ENCODE data around the gene LCN9. TPM values are rescaled to one million over a fixed set of nuclear protein-coding genes. Genes with fewer than 3 reads are reported as not detected.

The LCN9 gene
- total and polyA plus RNA-seq, 7 experiments from 2014 or later = not detected

DNA sequence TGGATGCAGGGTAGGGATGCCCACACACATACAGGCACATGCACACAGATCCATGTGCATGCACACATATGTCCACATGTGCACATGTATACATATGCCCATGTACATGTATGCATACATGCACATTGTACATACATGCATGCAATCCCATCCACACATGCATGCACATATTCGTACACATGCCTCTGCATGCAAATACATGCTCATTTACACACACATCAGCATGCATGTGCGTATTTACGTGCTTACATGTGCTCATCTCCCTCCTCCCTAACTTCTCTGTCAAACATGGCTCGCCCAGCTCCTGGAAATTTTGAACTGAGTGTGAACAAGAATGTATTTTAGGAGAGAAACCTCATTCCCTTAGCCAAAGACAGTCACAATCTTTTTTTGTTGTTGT, 45.1 kb downstream of the LCN9 start:
- H3K9me3 Mint-ChIP-seq = no peaks in the 10 kb centered on the region
- Histone ChIP-seq H3K27me3 (ENCODE audit: control insufficient read depth in 2 of 2, insufficient read depth in 2 of 2, low read length in 2 of 2) (no peaks in the 10 kb centered on the region), H3K4me1 (ENCODE audit: control insufficient read depth in 2 of 2, insufficient read depth in 2 of 2, low read length in 2 of 2) (no peaks in the 10 kb centered on the region), H3K4me3 (ENCODE audit: low read length) (no peak overlapping the region), H3K36me3 (ENCODE audit: control insufficient read depth in 2 of 3, insufficient read depth in 3 of 3, low read length in 3 of 3) (no peaks in the 10 kb centered on the region), H3K27ac (ENCODE audit: low read depth, low read length) (no peak overlapping the region), H3K9me3 (ENCODE audit: control insufficient read depth in 2 of 3, low read length in 3 of 3) (no peaks in the 10 kb centered on the region)
- ATAC-seq = no peak
- peaks cover 0 to 31% (median 6%) of the 10 kb centered on the region in 5 donors for H3K27me3 Mint-ChIP-seq
- H3K4me1 Mint-ChIP-seq = no peaks in the 10 kb centered on the region
- no peak overlapping the region for H3K27ac Mint-ChIP-seq
- DNase-seq = no peak
- CTCF ChIA-PET = no interaction called here
- POLR2A ChIA-PET = no interaction called here
- H3K4me3 Mint-ChIP-seq = no peak overlapping the region
- H3K36me3 Mint-ChIP-seq = no peaks in the 10 kb centered on the region
- intact Hi-C loops (cut with micrococcal nuclease) = no loop called here

DNA sequence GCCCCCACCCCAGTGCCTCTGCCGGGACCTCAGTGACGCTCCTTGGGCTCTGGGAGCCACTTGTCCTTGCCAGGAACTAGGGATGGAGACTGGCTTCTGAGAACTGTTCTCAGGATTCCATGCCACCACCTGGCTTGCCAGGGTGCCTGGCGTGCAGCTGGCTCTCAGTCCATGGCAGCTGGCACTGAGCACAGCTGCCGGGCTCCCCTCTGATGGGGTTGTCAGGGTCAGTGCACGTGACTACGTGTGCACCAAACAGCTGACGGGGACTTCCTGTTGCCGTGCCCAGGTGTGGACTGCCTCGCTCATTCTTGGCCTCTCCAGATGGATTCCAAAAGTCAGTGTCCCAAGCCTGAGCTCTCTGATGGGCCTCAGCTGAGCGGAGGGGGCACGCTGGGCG, 48.3 kb downstream of the LCN9 start:
- Mint-ChIP-seq H3K9me3 (no peaks in the 10 kb centered on the region), H3K4me3 (no peak overlapping the region), H3K27me3 (peaks cover 11 to 30% (median 18%) of the 10 kb centered on the region in 5 donors), H3K4me1 (peaks cover 0 to 6% (median 4%) of the 10 kb centered on the region in 7 donors), H3K36me3 (no peaks in the 10 kb centered on the region), H3K27ac (no peak overlapping the region)
- CTCF ChIA-PET = no interaction called here
- Histone ChIP-seq H3K4me3 (ENCODE audit: low read length) (no peak overlapping the region), H3K4me1 (ENCODE audit: control insufficient read depth in 2 of 2, insufficient read depth in 2 of 2, low read length in 2 of 2) (no peaks in the 10 kb centered on the region), H3K27me3 (ENCODE audit: control insufficient read depth in 2 of 2, insufficient read depth in 2 of 2, low read length in 2 of 2) (no peaks in the 10 kb centered on the region), H3K36me3 (ENCODE audit: control insufficient read depth in 2 of 3, insufficient read depth in 3 of 3, low read length in 3 of 3) (no peaks in the 10 kb centered on the region), H3K9me3 (ENCODE audit: control insufficient read depth in 2 of 3, low read length in 3 of 3) (no peaks in the 10 kb centered on the region), H3K27ac (ENCODE audit: low read depth, low read length) (no peak overlapping the region)
- POLR2A ChIA-PET = no interaction called here
- ATAC-seq = no peak
- DNase-seq = no peak
- intact Hi-C loops (cut with micrococcal nuclease) = no loop called here

DNA sequence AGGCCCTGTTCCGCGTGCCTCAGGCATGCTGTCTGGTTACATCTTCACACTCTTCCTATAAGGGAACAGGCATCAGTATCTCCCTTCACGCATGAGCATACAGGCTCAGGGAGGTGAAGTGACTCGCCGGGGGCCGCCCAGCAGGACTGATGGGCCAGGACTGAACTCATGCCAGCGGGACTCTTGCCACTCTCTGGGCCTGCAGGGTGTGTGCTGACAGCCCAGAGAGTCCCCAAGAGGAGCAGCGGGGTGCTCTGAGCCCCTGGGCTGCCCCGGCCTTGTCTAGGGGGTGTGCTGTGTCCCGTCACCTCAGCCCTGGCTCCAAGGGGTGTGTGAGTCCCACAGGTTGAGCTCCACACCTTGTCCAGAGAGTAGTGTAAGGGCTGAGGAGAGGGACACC, 48.8 kb downstream of the LCN9 start:
- Histone ChIP-seq H3K4me3 (ENCODE audit: low read length) (no peak overlapping the region), H3K4me1 (ENCODE audit: control insufficient read depth in 2 of 2, insufficient read depth in 2 of 2, low read length in 2 of 2) (no peaks in the 10 kb centered on the region), H3K9me3 (ENCODE audit: control insufficient read depth in 2 of 3, low read length in 3 of 3) (no peaks in the 10 kb centered on the region), H3K27me3 (ENCODE audit: control insufficient read depth in 2 of 2, insufficient read depth in 2 of 2, low read length in 2 of 2) (no peaks in the 10 kb centered on the region), H3K36me3 (ENCODE audit: control insufficient read depth in 2 of 3, insufficient read depth in 3 of 3, low read length in 3 of 3) (no peaks in the 10 kb centered on the region), H3K27ac (ENCODE audit: low read depth, low read length) (no peak overlapping the region)
- Mint-ChIP-seq H3K27ac (no peak overlapping the region), H3K4me1 (peaks cover 0 to 6% (median 4%) of the 10 kb centered on the region in 7 donors), H3K36me3 (no peaks in the 10 kb centered on the region), H3K4me3 (no peak overlapping the region), H3K9me3 (no peaks in the 10 kb centered on the region), H3K27me3 (peaks cover 16 to 35% (median 22%) of the 10 kb centered on the region in 5 donors)
- intact Hi-C loops (cut with micrococcal nuclease) = no loop called here
- ChIA-PET POLR2A (no interaction called here), CTCF (no interaction called here)
- ATAC-seq (no peak), DNase-seq (no peak)

DNA sequence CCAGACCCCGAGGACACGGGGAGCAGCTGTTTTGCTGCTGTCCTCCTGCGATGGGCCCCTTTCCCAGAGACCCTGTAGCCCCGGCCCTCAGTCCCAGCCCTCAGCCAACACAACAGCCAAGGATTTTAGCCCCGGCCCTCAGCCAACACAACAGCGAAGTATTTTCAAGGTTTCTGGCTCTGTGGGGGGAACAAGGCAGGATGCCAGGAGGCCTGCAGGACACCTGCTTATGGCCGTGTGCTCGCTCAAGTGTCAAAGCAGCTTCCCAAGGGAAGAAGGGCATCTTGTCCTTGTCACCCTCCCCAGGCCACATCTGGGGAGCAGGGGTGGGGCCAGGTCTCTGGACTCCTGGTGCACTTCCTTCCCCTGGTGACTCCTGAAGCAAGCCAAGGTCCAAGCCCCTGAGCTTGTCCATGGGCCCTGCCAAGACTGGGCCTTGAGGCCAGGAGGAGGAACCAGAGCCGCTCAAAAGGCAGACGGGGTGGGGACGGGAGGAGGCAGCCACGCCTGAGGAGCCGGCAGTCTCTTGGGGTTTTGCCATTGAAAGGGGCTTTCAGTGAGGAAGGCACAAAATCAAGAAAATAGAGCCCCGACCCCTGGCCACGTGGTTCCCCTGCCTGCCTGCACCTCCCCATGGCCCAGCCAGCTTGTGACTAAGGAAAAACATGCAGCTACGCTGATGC, 49.6 kb downstream of the LCN9 start:
- intact Hi-C loops (cut with micrococcal nuclease) = no loop called here
- Histone ChIP-seq H3K4me1 (ENCODE audit: control insufficient read depth in 2 of 2, insufficient read depth in 2 of 2, low read length in 2 of 2) (no peaks in the 10 kb centered on the region), H3K36me3 (ENCODE audit: control insufficient read depth in 2 of 3, insufficient read depth in 3 of 3, low read length in 3 of 3) (no peaks in the 10 kb centered on the region), H3K4me3 (ENCODE audit: low read length) (no peak overlapping the region), H3K27ac (ENCODE audit: low read depth, low read length) (no peak overlapping the region), H3K9me3 (ENCODE audit: control insufficient read depth in 2 of 3, low read length in 3 of 3) (no peaks in the 10 kb centered on the region), H3K27me3 (ENCODE audit: control insufficient read depth in 2 of 2, insufficient read depth in 2 of 2, low read length in 2 of 2) (no peaks in the 10 kb centered on the region)
- peaks cover 0 to 6% (median 4%) of the 10 kb centered on the region in 7 donors for H3K4me1 Mint-ChIP-seq
- no peak for DNase-seq
- peaks cover 17 to 42% (median 26%) of the 10 kb centered on the region in 5 donors for H3K27me3 Mint-ChIP-seq
- ATAC-seq = no peak
- POLR2A ChIA-PET = no interaction called here
- no peaks in the 10 kb centered on the region for H3K36me3 Mint-ChIP-seq
- CTCF ChIA-PET = no interaction called here
- H3K4me3 Mint-ChIP-seq = no peak overlapping the region
- no peaks in the 10 kb centered on the region for H3K9me3 Mint-ChIP-seq
- no peak overlapping the region for H3K27ac Mint-ChIP-seq

DNA sequence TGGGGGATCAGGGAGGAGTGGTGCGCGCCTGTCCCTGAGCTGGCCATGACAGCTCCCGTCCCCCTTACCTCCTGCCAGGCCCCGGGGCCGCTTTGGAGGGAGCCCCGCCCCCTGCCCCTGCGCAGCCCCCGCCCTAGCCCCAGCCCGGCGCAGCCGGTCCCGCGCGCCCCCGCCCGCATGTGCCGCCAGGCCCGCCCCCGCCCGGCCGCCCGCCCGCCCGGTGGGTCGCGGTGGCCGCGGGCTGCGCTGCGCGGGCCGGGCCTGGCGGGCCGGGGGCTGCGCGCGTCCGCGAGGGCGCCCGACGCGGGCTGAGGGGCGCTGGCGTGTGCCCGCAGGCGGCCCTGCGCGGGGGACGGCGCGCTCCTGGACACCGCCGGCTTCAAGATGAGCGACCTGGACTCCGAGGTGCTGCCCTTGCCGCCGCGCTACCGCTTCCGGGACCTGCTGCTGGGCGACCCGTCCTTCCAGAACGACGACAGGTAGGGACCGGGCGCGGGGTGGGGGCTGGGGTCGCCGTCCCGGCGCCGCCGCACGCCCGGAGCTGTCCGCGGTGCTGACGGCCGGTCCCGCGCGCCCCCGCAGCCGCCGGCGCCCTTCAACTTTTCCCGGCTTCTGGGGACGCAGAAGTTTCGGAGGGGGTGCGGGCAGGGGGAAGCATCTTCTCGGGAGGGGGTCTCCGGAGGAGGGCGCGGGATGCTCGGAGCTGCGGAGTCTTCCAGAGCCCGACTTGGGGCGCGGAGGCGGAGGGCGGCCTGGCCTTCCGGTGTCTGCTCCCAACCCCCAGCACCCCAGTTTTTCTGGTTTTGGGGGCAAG, 51.3 kb downstream of the LCN9 start:
- H3K36me3 ChIP-seq (ENCODE audit: control insufficient read depth in 2 of 3, insufficient read depth in 3 of 3, low read length in 3 of 3) = no peaks in the 10 kb centered on the region
- Mint-ChIP-seq H3K9me3 (no peaks in the 10 kb centered on the region), H3K27ac (no peak overlapping the region), H3K4me1 (peaks cover 0 to 6% (median 4%) of the 10 kb centered on the region in 7 donors), H3K27me3 (peaks cover 17 to 50% (median 29%) of the 10 kb centered on the region in 5 donors), H3K4me3 (peak overlapping the region in 1 of 10 donors; percentile 53), H3K36me3 (no peaks in the 10 kb centered on the region)
- H3K9me3 ChIP-seq (ENCODE audit: control insufficient read depth in 2 of 3, low read length in 3 of 3) = no peaks in the 10 kb centered on the region
- DNase-seq (no peak), ATAC-seq (no peak)
- no peak overlapping the region for H3K4me3 ChIP-seq (ENCODE audit: low read length)
- no peaks in the 10 kb centered on the region for H3K4me1 ChIP-seq (ENCODE audit: control insufficient read depth in 2 of 2, insufficient read depth in 2 of 2, low read length in 2 of 2)
- CTCF ChIA-PET = no interaction called here
- no peak overlapping the region for H3K27ac ChIP-seq (ENCODE audit: low read depth, low read length)
- POLR2A ChIA-PET = no interaction called here
- intact Hi-C loops (cut with micrococcal nuclease) = no loop called here
- no peaks in the 10 kb centered on the region for H3K27me3 ChIP-seq (ENCODE audit: control insufficient read depth in 2 of 2, insufficient read depth in 2 of 2, low read length in 2 of 2)

DNA sequence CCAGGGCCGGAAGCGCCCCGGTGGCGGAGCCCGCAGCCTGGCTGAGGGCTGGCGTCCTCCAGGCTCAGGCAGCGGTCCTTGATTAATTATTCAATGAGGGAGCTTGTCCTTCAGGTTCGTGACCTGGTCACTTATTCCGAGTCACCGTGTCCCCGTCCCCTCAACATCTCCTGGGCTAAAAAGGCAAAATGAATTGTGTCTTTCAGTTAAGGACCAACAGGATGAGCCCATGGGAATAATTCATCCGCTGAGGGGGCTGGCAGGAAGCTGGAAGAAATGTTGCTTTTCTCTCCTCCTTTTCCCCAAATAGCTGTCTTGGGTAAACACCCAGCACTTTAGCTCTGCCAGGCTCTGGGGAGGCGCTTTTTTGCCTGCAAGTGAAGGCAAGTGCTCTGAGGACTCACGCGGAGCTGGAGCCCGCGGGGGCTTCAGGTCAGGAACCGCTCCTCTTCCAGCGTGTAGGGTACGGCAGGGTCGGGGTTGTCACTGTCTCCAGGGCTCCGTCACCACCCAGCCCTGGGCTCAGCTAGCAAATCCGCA, 52.0 kb downstream of the LCN9 start:
- H3K9me3 ChIP-seq (ENCODE audit: control insufficient read depth in 2 of 3, low read length in 3 of 3) = no peaks in the 10 kb centered on the region
- Mint-ChIP-seq H3K4me1 (peaks cover 0 to 6% (median 4%) of the 10 kb centered on the region in 7 donors), H3K27ac (no peak overlapping the region), H3K36me3 (no peaks in the 10 kb centered on the region), H3K9me3 (no peaks in the 10 kb centered on the region), H3K4me3 (peak overlapping the region in 2 of 10 donors; percentile 53 to 60), H3K27me3 (peaks cover 17 to 45% (median 29%) of the 10 kb centered on the region in 5 donors)
- no peaks in the 10 kb centered on the region for H3K4me1 ChIP-seq (ENCODE audit: control insufficient read depth in 2 of 2, insufficient read depth in 2 of 2, low read length in 2 of 2)
- no peaks in the 10 kb centered on the region for H3K36me3 ChIP-seq (ENCODE audit: control insufficient read depth in 2 of 3, insufficient read depth in 3 of 3, low read length in 3 of 3)
- H3K4me3 ChIP-seq (ENCODE audit: low read length) = no peak overlapping the region
- POLR2A ChIA-PET = no interaction called here
- no peaks in the 10 kb centered on the region for H3K27me3 ChIP-seq (ENCODE audit: control insufficient read depth in 2 of 2, insufficient read depth in 2 of 2, low read length in 2 of 2)
- no peak overlapping the region for H3K27ac ChIP-seq (ENCODE audit: low read depth, low read length)
- CTCF ChIA-PET = no interaction called here
- intact Hi-C loops (cut with micrococcal nuclease) = no loop called here
- ATAC-seq (no peak), DNase-seq (no peak)
